Pulmonary artery endothelial cell (primary cell): ENCODE results near the gene C1orf185. TPM values are rescaled to one million over a fixed set of nuclear protein-coding genes. Genes with fewer than 3 reads are reported as not detected.

Experiments used
- total RNA-seq: library from RNA; depleted of rRNA; stranded (reverse); fragments of >200 nt; gene quantifications from 2 replicates; pipeline ENCODE4 v1.2.3, GENCODE V29; 2014

C1orf185 gene
- total RNA-seq, 1 donor from 2014 or later = not detected

Other genes starting within 250 kb of the C1orf185 start
- 30.6 and 41.6 TPM in 2 replicates for gene FAF1, start 142.0 kb upstream of the C1orf185 start, total RNA-seq
- gene CDKN2C, start 132.0 kb upstream of the C1orf185 start, total RNA-seq = 15.7 and 21.8 TPM in 2 replicates
- gene RNF11, start 134.0 kb downstream of the C1orf185 start, total RNA-seq = 87.7 and 120 TPM in 2 replicates
- gene TTC39A, start 228.3 kb downstream of the C1orf185 start, total RNA-seq = 1.1 and 1.2 TPM in 2 replicates